Dermis microvascular lymphatic vessel endothelial cell (primary cell): ENCODE measurements around the gene ARMC7. TPM values are rescaled to one million over a fixed set of nuclear protein-coding genes. Genes with fewer than 3 reads are reported as not detected.
"Not testable (repeated sequence)": the region's sequence is repeated elsewhere in the genome, so short reads cannot be mapped to it uniquely, and the experiment has no call there.

ENCODE experiments used
- DNase-seq, 2 donors: peaks; one replicate each; pipeline versions ENCODE4 v3.0.0 to v3.0.0-alpha.2; 2010; ENCODE audit warnings: low read depth in 2 of 2
- total RNA-seq: library from RNA; depleted of rRNA; stranded (reverse); fragments of >200 nt; gene quantifications from 2 replicates; pipeline ENCODE4 v1.2.1, GENCODE V29; 2014

ARMC7 gene
- total RNA-seq, 1 donor from 2014 or later: 3.9 TPM

- DNase-seq: no peak
Observed at GRCh38 chr17:75099881-75100595, 9.7 kb upstream of the ARMC7 start.

- no peak for DNase-seq
Observed at GRCh38 chr17:75102385-75102821, 7.4 kb upstream of the ARMC7 start.

- DNase-seq: no peak
Observed at GRCh38 chr17:75103601-75104554, 5.9 kb upstream of the ARMC7 start.

- DNase-seq: peak; percentile 55 to 90
Observed at GRCh38 chr17:75105126-75106080, 4.4 kb upstream of the ARMC7 start.

GRCh38 chr17:75108193-75108592 lies 1.6 kb upstream of the ARMC7 start:
- no peak for DNase-seq

DNA sequence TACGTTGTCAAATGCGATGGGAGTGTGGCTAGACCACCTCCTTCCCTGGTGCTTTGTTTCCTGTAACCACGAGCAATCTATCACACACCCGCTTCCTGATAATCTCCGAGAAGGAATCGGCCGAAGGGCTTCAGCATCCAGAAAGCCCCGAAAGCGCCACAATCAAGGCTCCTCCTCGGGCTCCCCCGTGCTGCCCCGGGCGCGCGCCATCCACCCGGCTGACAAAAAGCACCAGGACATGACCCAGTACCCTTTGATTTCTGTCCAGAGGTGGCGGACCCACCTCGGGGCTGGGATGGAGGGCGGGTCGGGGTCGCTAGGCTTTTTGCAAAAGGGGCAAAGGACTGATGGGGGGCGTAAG lies 743 bp upstream of the ARMC7 start:
- DNase-seq: no peak

DNA sequence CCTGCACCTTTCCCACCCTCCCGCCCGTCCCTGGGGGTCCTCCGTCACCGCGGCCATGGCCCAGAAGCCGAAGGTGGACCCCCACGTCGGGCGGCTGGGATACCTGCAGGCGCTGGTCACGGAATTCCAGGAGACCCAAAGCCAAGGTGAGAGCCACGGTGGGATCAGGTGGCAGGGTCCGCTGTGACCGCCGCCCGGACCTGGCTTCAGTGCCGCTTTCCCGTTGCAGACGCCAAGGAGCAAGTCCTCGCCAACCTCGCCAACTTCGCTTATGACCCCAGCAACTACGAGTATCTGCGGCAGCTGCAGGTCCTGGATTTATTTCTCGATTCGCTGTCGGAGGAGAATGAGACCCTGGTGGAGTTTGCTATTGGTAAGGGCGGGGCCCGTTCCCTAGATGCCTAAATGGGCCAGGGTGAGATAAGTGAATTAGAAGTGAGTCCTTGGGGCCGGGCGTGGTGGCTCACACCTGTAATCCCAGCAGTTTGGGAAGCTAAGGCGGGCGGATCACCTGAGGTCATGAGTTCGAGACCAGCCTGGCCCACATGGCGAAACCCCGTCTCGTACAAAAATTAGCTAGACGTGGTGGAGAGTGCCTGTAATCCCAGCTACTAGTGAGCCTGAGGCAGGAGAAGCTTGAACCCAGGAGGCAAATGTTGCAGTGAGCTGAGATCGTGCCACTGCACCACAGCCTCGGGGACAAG lies 617 bp downstream of the ARMC7 start:
- DNase-seq: peak in 1 of 2 donors; percentile 29

GRCh38 chr17:75111777-75112335 lies 2.1 kb downstream of the ARMC7 start:
- no peak for DNase-seq

- DNase-seq: peak; percentile 85 to 90
Observed at GRCh38 chr17:75113798-75114551, 4.2 kb downstream of the ARMC7 start.

GRCh38 chr17:75114552-75115314 lies 5.0 kb downstream of the ARMC7 start:
- no peak for DNase-seq

DNA sequence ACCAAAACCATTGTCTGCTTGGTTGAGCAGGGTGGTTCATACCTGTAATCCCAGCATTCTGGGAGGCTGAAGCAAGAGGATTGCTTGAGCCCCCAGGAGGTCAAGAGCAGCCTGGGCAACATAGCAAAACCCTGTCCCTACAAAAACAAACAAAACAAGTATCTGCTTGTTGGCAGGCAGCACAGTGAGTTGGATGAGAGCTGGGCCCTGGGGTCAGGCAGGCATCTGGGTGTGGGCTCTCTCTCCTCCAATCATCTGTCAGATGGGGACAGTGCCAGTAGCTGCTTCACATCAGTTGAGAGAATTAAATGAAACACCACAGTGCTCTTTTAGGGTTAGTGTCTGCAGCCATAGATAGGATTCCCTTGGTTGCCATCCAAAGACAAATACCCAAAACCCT lies 5.8 kb downstream of the ARMC7 start:
- no peak for DNase-seq

DNA sequence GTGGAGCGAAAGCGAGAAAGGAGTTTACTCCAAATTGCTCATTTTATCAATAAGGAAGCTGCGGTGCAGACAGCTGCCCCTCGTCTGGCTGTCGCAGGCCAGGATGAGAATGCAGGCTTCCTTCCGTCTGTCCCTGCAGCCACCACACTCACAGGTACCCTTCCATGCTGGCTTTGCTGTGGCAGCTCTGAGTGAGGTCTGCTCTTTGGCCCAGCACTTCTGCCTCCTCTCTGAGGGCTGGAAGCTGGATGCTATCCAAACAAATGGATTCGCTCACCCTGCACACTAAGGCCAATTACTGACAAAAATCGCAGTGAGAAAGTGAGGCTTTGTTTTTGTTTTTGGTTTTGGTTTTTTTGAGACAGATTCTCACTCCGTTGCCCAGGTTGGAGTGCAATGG lies 7.0 kb downstream of the ARMC7 start:
- no peak for DNase-seq

GRCh38 chr17:75118307-75118706 lies 8.5 kb downstream of the ARMC7 start:
- no peak for DNase-seq

DNA sequence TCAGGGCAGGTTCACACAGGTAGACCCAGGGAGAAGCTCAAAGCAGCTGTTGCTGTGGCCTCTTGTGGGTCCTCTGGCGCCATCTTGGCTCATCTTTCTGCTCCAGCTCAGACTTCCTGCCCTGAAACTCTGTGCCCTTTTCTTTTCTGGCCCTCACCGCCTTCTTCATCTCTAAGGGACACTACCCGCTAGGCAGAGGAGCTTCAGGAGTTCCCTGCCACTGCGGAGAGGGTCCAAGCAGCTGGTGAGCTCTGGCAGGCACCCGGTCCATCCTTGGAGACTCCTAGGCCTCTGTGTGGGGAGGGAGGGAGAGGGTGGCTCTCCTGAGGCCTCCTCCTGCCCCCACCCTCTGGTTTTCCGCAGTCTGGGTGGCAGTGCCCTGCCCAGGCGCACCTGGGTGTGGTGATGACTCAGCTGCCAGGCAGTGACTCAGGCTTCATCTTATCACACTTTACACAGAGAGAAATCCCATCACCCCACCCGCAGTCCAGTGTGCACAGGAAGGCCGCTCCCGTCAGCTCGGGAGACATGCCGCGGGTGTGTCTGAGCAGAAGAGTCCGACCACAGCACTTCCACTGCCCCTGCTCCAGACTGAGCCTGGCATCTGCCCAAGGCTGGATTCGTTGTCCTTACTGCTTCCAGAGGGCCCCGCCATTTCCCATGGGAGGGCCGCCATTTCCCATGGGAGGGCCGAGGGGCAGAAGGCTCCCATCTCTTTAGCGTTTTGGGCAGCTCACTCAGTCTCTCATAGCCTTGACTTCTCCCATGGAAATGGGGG lies 14.5 kb downstream of the ARMC7 start:
- peak; percentile 55 to 91 for DNase-seq

DNA sequence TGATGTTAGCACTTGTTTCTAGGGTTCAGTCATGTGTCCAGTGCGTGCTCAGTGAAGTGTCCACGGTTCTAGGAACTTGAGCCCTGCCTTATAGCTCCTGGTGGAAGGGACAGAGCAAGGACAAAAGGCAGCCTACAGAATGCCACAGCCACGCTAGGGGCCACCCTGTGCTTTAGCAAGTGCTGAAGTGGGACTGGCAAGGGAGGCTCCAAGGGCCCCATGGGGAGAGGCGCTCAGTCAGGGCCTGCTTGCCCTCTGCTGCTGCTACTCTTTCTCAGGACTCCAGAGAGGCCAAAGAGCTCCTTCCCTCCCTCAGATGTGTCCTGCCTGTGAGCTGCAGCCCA lies 15.0 kb downstream of the ARMC7 start:
- no peak for DNase-seq

DNA sequence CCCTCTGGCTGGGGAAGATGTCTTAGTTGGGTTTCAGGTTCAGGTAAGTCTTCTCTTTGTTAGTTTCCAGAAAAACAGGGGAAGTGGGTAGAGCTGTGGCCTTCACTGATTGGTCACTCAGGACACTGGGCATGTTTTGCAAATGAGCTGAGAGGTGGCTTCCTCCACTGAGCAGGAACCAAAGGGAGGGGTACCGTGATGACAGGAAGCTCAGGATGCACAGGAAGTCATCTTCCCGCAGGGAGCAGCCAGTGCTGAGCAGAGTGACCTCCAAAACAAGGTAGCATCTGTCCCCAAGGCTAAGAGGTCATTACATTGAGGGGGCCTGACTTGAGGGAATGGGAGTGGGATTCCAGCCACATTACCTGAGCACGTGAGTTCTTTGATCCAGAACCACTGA lies 16.2 kb downstream of the ARMC7 start:
- DNase-seq: no peak

DNA sequence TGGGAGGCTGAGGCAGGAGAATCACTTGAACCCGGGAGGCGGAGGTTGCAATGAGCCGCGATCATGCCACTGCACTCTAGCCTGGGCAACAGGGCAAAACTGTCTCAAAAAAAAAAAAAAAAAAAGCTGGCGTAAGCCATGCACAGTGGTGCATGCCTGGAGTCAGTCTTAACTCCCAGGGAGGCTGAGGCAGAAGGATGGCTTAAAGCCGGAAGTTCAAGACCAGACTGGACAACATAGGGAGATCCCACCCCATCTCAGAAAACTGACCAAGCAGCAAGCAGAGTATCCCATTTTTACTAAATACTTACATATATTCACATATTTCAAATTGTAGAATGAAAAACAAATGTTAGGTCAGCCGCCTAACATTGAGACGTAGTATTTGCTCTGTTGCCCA lies 17.2 kb downstream of the ARMC7 start:
- DNase-seq: no peak

- not testable (repeated sequence) for DNase-seq
Observed at GRCh38 chr17:75127936-75128335, 18.2 kb downstream of the ARMC7 start.
